ENCODE measurements around the gene CLRN3. TPM values are rescaled to one million over a fixed set of nuclear protein-coding genes. Genes with fewer than 3 reads are reported as not detected.

The CLRN3 gene
- not detected in 2 replicates for total RNA-seq

- Mint-ChIP-seq H3K4me3 (no peak within 1 kb of the TSS), H3K36me3 (ENCODE audit: low read depth) (no peaks in the 10 kb centered on the region), H3K4me1 (peaks cover 3% of the 10 kb centered on the region), H3K27ac (no peak within 1 kb of the TSS), H3K9me3 (no peaks in the 10 kb centered on the region), H3K27me3 (peaks cover 23% of the 10 kb centered on the region)
- intact Hi-C loops (cut with micrococcal nuclease): no loop called here
- no peak for DNase-seq
Observed at GRCh38 chr10:127892743-127893142, at the start of gene CLRN3. TSS of gene CLRN3 (minus strand) at chr10:127892941. CDS start at chr10:127892784, 157 bp downstream.

- no peak overlapping the region for H3K4me3 Mint-ChIP-seq
- H3K9me3 Mint-ChIP-seq: no peaks in the 10 kb centered on the region
- no peak overlapping the region for H3K27ac Mint-ChIP-seq
- intact Hi-C loops (cut with micrococcal nuclease): no loop called here
- no peak for DNase-seq
- H3K36me3 Mint-ChIP-seq (ENCODE audit: low read depth): no peaks in the 10 kb centered on the region
- H3K27me3 Mint-ChIP-seq: peaks cover 5% of the 10 kb centered on the region
- H3K4me1 Mint-ChIP-seq: peaks cover 5% of the 10 kb centered on the region
Observed at GRCh38 chr10:127940866-127941640, 48.3 kb upstream of the CLRN3 start.

DNA sequence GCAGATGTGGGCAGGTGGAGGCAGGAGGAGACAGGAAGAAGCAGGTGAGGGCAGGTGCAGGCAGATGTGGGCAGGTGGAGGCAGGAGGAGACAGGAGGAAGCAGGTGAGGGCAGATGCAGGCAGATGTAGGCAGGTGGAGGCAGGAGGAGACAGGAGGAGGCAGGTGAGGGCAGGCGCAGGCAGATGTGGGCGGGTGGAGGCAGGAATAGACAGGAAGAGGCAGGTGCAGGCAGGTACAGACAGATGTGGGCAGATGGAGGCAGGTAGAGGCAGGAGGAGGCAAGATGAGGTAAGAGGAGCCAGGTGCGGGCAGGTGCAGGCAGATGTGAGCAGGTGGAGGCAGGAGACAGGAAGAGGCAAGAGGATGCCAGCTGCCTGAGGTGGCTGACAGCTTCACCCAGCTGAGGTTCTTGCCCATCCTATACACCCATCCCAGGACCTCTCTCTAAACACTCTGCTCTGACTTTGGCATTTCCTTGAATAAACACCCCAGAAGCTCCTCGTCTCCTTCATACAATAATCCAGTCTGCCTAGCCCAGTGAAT is 47.1 kb upstream of the CLRN3 start:
- Mint-ChIP-seq H3K36me3 (ENCODE audit: low read depth) (no peaks in the 10 kb centered on the region), H3K9me3 (no peaks in the 10 kb centered on the region), H3K4me3 (no peak overlapping the region), H3K27ac (no peak overlapping the region), H3K27me3 (peaks cover 5% of the 10 kb centered on the region), H3K4me1 (no peaks in the 10 kb centered on the region)
- intact Hi-C loops (cut with micrococcal nuclease): no loop called here
- DNase-seq: no peak

GRCh38 chr10:127937915-127938463 is 45.2 kb upstream of the CLRN3 start:
- Mint-ChIP-seq H3K27ac (no peak overlapping the region), H3K4me1 (no peaks in the 10 kb centered on the region), H3K9me3 (no peaks in the 10 kb centered on the region), H3K27me3 (peaks cover 5% of the 10 kb centered on the region), H3K36me3 (ENCODE audit: low read depth) (no peaks in the 10 kb centered on the region), H3K4me3 (no peak overlapping the region)
- no peak for DNase-seq
- intact Hi-C loops (cut with micrococcal nuclease): no loop called here

DNA sequence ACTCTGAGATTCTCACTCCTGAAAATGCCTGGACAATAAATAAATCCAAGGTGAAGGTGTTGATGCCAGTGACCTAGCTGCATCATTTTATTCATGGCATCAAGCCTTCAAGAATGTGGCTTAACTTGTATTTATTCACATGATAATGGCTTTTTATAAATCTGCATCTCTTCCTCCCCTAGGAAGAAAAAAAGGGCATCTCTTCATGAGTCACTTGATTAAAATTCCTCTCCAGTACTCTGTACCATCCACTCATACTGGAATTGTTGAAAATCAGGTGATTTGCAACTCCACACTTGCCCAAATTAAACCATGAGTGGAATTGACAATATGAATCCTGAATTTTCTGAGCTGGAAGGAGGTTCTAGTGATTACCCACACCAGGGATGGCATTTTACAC is 44.3 kb upstream of the CLRN3 start:
- H3K9me3 Mint-ChIP-seq: no peaks in the 10 kb centered on the region
- H3K4me3 Mint-ChIP-seq: no peak overlapping the region
- H3K36me3 Mint-ChIP-seq (ENCODE audit: low read depth): no peaks in the 10 kb centered on the region
- H3K27me3 Mint-ChIP-seq: peaks cover 5% of the 10 kb centered on the region
- intact Hi-C loops (cut with micrococcal nuclease): no loop called here
- no peak for DNase-seq
- no peak overlapping the region for H3K27ac Mint-ChIP-seq
- H3K4me1 Mint-ChIP-seq: no peaks in the 10 kb centered on the region

GRCh38 chr10:127935071-127935561 is 42.4 kb upstream of the CLRN3 start:
- no peaks in the 10 kb centered on the region for H3K4me1 Mint-ChIP-seq
- H3K9me3 Mint-ChIP-seq: no peaks in the 10 kb centered on the region
- intact Hi-C loops (cut with micrococcal nuclease): no loop called here
- H3K36me3 Mint-ChIP-seq (ENCODE audit: low read depth): no peaks in the 10 kb centered on the region
- no peak for DNase-seq
- no peak overlapping the region for H3K4me3 Mint-ChIP-seq
- peaks cover 7% of the 10 kb centered on the region for H3K27me3 Mint-ChIP-seq
- no peak overlapping the region for H3K27ac Mint-ChIP-seq

- Mint-ChIP-seq H3K27me3 (peaks cover 5% of the 10 kb centered on the region), H3K4me1 (no peaks in the 10 kb centered on the region), H3K9me3 (no peaks in the 10 kb centered on the region), H3K36me3 (ENCODE audit: low read depth) (no peaks in the 10 kb centered on the region), H3K4me3 (no peak overlapping the region), H3K27ac (no peak overlapping the region)
- no peak for DNase-seq
- intact Hi-C loops (cut with micrococcal nuclease): no loop called here
Observed at GRCh38 chr10:127934383-127934782, 41.6 kb upstream of the CLRN3 start.

DNA sequence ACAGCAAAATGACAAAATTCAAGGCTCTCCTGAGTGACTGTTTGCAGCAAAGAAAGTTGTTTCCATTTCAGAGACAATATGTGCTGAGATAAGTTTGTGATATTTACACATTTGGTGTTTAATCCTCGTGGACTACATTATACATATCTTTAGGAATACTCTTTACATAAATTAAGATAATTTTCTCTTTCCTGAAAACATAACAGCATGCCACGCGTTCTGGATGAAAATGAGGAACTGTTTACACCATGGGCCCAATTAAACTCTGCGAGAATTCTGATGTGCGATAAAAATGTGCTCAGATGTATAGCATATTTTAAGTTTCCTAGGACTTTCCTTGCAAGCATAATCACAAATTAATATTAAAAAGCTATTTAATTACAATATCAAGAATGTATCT is 40.5 kb upstream of the CLRN3 start:
- no peaks in the 10 kb centered on the region for H3K36me3 Mint-ChIP-seq (ENCODE audit: low read depth)
- H3K27me3 Mint-ChIP-seq: peaks cover 3% of the 10 kb centered on the region
- H3K4me1 Mint-ChIP-seq: no peaks in the 10 kb centered on the region
- no peak overlapping the region for H3K4me3 Mint-ChIP-seq
- no peak for DNase-seq
- H3K27ac Mint-ChIP-seq: no peak overlapping the region
- no peaks in the 10 kb centered on the region for H3K9me3 Mint-ChIP-seq
- intact Hi-C loops (cut with micrococcal nuclease): no loop called here

DNA sequence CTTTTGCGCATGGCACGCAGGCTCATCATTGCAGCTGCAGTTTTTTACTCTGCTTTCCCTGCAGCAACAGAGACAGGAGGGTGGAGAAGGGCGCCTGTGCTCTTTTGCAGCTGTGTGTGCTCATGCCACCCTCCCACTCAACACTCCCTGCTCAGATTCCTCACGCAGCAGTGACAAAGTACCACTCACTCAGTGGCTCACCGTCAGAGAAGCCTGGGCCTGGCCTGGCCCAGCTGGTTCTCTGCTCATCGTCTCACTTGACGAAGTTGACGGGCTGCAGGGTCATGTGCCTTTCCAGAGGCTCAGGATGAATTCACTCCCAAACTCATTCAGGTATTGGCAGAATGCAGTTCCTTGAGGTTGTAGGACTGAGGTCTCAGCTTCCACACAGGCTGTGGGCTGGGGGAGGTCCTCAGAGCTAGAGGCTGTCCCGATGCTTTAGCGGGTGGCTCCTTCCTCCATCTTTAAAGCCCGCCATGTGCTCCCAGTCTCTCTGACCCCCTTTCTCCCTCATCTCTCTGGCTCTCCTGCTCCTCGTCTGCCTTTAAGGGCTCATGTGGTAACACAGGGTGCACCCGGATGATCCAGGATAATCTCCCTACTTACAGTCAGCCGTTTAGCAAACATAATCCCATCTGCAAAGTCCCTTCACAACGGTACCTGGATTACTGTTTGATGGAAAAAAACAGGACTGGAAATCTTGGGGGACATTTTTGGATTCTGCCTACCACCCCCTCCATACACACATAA is 40.0 kb upstream of the CLRN3 start:
- no peaks in the 10 kb centered on the region for H3K9me3 Mint-ChIP-seq
- no peaks in the 10 kb centered on the region for H3K36me3 Mint-ChIP-seq (ENCODE audit: low read depth)
- no peak overlapping the region for H3K4me3 Mint-ChIP-seq
- H3K27ac Mint-ChIP-seq: no peak overlapping the region
- intact Hi-C loops (cut with micrococcal nuclease): no loop called here
- H3K27me3 Mint-ChIP-seq: peaks cover 2% of the 10 kb centered on the region
- no peaks in the 10 kb centered on the region for H3K4me1 Mint-ChIP-seq
- DNase-seq: no peak

DNA sequence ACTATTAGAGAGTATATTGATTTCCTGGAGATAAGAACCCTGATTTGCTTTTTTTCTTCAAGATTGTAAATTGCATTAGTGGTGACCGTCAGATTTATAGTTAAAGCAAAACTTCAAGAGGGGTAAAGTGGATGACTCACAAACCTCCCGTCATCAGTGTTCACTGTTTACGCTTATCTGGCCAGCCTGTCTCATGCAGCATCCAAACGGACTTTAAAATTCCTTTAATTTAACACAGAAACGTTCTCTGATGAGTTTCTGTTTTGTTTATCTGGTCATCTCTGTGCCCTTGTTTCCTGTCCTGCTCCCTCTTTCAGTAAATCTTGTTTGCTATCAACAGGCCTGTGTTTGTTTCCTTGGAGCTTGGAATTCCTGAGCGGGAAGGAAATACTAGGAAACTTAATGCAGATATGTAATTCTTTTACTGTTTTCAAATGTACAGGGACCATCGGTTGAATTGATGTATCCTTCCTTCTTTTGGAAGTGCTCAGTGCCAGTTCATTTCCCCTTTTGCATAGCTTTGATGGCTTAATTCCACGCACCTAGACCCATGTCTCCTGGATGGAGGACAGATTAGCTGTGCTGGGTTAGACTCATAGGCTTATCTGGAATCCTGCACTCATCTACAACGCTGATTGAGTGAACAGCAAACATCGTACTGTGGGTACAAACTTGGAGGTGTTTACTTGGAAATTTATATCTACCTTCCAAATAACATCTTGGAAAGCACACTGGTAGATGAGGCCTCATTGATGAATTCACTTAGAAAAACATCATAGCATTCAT is 35.5 kb upstream of the CLRN3 start:
- H3K36me3 Mint-ChIP-seq (ENCODE audit: low read depth): no peaks in the 10 kb centered on the region
- H3K4me3 Mint-ChIP-seq: no peak overlapping the region
- H3K27me3 Mint-ChIP-seq: peaks cover 4% of the 10 kb centered on the region
- no peaks in the 10 kb centered on the region for H3K9me3 Mint-ChIP-seq
- intact Hi-C loops (cut with micrococcal nuclease): no loop called here
- H3K4me1 Mint-ChIP-seq: peaks cover 3% of the 10 kb centered on the region
- H3K27ac Mint-ChIP-seq: no peak overlapping the region
- no peak for DNase-seq

- no peak for DNase-seq
- intact Hi-C loops (cut with micrococcal nuclease): no loop called here
- peaks cover 4% of the 10 kb centered on the region for H3K27me3 Mint-ChIP-seq
Observed at GRCh38 chr10:127926455-127926854, 33.7 kb upstream of the CLRN3 start.

DNA sequence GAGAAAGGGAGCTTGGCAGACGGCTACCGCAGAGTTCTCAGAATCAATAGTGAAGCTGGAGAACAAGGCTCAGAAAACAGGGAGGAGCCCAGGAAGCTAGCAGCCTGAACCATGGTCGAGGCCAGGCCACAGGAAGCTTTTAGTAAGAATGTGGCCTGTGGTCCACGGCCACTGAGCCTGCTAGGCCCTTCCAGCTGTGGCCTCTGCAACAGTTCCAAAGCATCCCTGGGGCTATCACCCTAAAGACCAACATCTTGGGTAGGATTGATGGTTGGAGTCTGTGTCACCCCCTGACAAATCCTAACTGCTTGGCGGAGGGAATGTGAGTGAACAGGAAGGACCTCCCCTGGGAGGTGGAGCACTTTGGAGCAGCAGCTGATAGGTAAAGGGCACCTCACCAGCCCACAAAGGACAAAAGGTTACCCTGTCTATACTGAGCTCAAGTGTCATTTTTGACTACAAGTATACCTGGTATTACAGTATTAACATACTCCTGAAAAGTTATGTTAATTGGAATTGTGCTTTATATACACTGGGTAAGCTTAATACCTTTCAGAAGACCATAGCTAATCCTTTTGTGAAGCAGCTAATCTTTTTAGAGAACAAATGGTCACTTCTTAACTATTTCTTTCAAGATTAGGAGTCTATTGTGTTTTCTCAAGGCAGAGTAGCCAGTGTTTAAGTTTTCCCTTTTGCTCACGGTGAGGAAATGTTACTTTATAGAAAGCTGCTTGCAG is 32.9 kb upstream of the CLRN3 start:
- intact Hi-C loops (cut with micrococcal nuclease): no loop called here
- H3K4me3 Mint-ChIP-seq: no peak overlapping the region
- H3K36me3 Mint-ChIP-seq (ENCODE audit: low read depth): no peaks in the 10 kb centered on the region
- peaks cover 3% of the 10 kb centered on the region for H3K4me1 Mint-ChIP-seq
- no peak overlapping the region for H3K27ac Mint-ChIP-seq
- peaks cover 3% of the 10 kb centered on the region for H3K27me3 Mint-ChIP-seq
- H3K9me3 Mint-ChIP-seq: no peaks in the 10 kb centered on the region
- DNase-seq: no peak

More at GRCh38 chr10:127926455-127926854, 33.7 kb upstream of the CLRN3 start:
- H3K4me3 Mint-ChIP-seq: no peak overlapping the region
- H3K36me3 Mint-ChIP-seq (ENCODE audit: low read depth): no peaks in the 10 kb centered on the region
- no peaks in the 10 kb centered on the region for H3K9me3 Mint-ChIP-seq
- H3K4me1 Mint-ChIP-seq: peaks cover 3% of the 10 kb centered on the region
- H3K27ac Mint-ChIP-seq: no peak overlapping the region

DNA sequence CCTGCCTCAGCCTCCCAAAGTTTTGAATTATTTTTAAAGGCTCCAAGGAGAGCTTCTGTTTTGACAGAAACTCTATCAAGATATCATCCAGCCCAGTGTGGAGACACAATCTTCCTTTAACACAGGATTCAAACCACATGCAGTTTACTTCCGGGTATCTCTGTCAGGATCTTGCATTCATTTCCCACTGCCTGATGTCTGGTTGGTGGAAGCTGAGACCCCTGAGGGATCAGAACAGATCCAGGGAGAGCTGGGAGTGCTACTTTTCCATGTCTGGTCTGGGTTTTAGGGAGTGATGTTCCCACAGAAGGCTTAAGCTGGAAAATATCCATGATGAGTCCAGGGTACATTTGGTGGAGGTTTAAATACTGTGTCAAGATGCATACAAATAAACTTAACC is 30.9 kb upstream of the CLRN3 start:
- intact Hi-C loops (cut with micrococcal nuclease): no loop called here
- H3K36me3 Mint-ChIP-seq (ENCODE audit: low read depth): no peaks in the 10 kb centered on the region
- no peak for DNase-seq
- H3K4me1 Mint-ChIP-seq: peaks cover 7% of the 10 kb centered on the region
- H3K9me3 Mint-ChIP-seq: no peaks in the 10 kb centered on the region
- no peak overlapping the region for H3K4me3 Mint-ChIP-seq
- H3K27ac Mint-ChIP-seq: no peak overlapping the region
- H3K27me3 Mint-ChIP-seq: peaks cover 3% of the 10 kb centered on the region
